ENCODE data around the gene PLOD1. TPM values are rescaled to one million over a fixed set of nuclear protein-coding genes. Genes with fewer than 3 reads are reported as not detected.

PLOD1 gene
- total and polyA plus RNA-seq, 2 donors (not counting 1 experiment from before 2014, with no cell fraction given), result 10.4 to 13.4 TPM

DNA sequence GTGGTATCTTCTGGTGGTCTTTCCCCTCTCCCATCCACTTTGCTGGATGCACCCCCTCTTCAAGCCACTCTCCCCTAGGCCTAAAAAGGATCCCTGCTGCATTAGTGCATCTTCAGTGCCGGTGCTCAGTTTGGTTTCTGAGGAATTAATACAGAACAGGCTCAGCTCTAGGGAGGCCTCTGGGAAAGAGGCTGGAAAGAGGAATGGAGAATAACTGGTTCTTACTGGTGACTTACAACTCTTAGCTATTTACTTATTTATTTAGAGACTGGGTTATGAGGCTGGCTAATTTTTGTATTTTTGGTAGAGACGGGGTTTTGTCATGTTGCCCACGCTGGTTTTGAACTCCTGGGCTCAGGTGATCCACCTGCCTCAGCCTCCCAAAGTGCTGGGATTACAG lies 64.7 kb downstream of the PLOD1 start:
- DNase-seq (no peak), ATAC-seq (ENCODE audit: low read depth) (no peak)
- Mint-ChIP-seq H3K4me3 (no peak overlapping the region), H3K9me3 (ENCODE audit: insufficient read depth) (no peaks in the 10 kb centered on the region), H3K4me1 (no peaks in the 10 kb centered on the region), H3K27ac (no peak overlapping the region), H3K27me3 (no peaks in the 10 kb centered on the region)
- Histone ChIP-seq H3K4me1 (ENCODE audit: control insufficient read depth in 2 of 2, insufficient read depth in 2 of 2, low read length in 2 of 2) (no peaks in the 10 kb centered on the region), H4K20me1 (ENCODE audit: control insufficient read depth, insufficient read depth, low read length, poor library complexity, severe bottlenecking) (no peaks in the 10 kb centered on the region), H3K9me3 (ENCODE audit: control extremely low read depth in 1 of 3, control insufficient read depth in 2 of 3, insufficient read depth in 1 of 3, low read length in 2 of 3) (no peaks in the 10 kb centered on the region), H3K79me2 (ENCODE audit: control insufficient read depth, insufficient read depth, low read length) (no peaks in the 10 kb centered on the region), H2AFZ (ENCODE audit: insufficient read depth, low read depth, low read length, poor library complexity, severe bottlenecking) (no peak overlapping the region), H3K9ac (ENCODE audit: low read length) (no peak overlapping the region), H3K36me3 (replicated peaks in 1 of 2; ENCODE audit: control extremely low read depth in 1 of 2, control insufficient read depth in 1 of 2, extremely low read depth in 1 of 2, insufficient read depth in 2 of 2, low read length in 1 of 2) (peaks cover 11 to 73% of the 10 kb centered on the region in 2 experiments), H3K4me3 (ENCODE audit: control extremely low read depth in 1 of 5, extremely low read depth in 1 of 5, insufficient read depth in 1 of 5, low read depth in 2 of 5, low read length in 4 of 5) (no peak overlapping the region), H3K27me3 (replicated peaks in 1 of 4; ENCODE audit: control extremely low read depth in 1 of 4, control insufficient read depth in 3 of 4, insufficient read depth in 4 of 4, low read length in 3 of 4) (no peaks in the 10 kb centered on the region), H3K27ac (ENCODE audit: low read length in 2 of 2) (no peak overlapping the region), H3K4me2 (replicated peaks; ENCODE audit: low read depth, low read length, poor library complexity, severe bottlenecking) (no peak overlapping the region)
- POLR2A ChIA-PET, result no interaction called here
- intact Hi-C loops (cut with micrococcal nuclease), result no loop called here
- TF ChIP-seq, protein P1, sequence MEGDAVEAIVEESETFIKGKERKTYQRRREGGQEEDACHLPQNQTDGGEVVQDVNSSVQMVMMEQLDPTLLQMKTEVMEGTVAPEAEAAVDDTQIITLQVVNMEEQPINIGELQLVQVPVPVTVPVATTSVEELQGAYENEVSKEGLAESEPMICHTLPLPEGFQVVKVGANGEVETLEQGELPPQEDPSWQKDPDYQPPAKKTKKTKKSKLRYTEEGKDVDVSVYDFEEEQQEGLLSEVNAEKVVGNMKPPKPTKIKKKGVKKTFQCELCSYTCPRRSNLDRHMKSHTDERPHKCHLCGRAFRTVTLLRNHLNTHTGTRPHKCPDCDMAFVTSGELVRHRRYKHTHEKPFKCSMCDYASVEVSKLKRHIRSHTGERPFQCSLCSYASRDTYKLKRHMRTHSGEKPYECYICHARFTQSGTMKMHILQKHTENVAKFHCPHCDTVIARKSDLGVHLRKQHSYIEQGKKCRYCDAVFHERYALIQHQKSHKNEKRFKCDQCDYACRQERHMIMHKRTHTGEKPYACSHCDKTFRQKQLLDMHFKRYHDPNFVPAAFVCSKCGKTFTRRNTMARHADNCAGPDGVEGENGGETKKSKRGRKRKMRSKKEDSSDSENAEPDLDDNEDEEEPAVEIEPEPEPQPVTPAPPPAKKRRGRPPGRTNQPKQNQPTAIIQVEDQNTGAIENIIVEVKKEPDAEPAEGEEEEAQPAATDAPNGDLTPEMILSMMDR (IDR thresholded peaks at IDR 0.05), result no peak
- TF ChIP-seq EZH2 (IDR thresholded peaks at IDR 0.05; ENCODE audit: borderline replicate concordance, insufficient read depth, low read depth, low read length, poor library complexity, severe bottlenecking), result no peak
- CTCF ChIA-PET, result interaction anchor here (1.2 kb wide), 1 partner anchor 18 kb away, joined by 3 read pairs; no protein-coding TSS in a partner anchor
- 100% methylated on average over 1 of the region's 3 CpGs for WGBS (ENCODE audit: insufficient coverage)

DNA sequence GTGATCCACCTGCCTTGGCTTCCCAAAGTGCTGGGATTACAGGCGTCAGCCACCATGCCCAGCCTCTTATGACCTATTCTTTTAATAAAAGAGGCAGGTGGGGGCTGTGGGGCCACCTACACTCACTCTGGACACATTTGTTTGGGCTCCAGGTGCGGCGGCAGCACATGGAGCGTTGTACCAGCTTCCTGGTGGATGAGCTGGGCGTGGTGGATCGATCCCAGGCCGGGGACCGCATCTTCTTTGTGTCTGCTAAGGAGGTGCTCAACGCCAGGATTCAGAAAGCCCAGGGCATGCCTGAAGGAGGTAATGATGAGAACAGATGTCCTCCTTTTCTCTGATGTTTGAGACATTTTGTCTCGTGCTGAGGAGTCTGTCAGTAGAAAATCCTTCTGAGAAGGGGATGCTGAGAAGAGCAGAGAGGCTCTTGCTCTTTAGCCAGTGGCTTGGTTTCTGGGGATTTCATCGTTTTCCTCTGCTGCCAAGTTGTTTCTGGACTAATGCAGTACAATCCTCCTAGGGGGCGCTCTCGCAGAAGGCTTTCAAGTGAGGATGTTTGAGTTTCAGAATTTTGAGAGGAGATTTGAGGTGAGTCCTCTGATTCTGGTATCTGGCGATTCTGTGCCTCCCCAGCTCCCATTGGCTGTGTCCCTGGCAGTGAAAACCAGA lies 66.9 kb downstream of the PLOD1 start:
- H3K4me2 ChIP-seq (replicated peaks; ENCODE audit: low read depth, low read length, poor library complexity, severe bottlenecking), result no peak overlapping the region
- intact Hi-C loops (cut with micrococcal nuclease), result loop anchor here (1.0 to 2.0 kb wide), 2 partner anchors 29 to 78 kb away; no protein-coding TSS in a partner anchor
- no peak overlapping the region for H3K27ac ChIP-seq (ENCODE audit: low read length in 2 of 2)
- H3K9me3 ChIP-seq (ENCODE audit: control extremely low read depth in 1 of 3, control insufficient read depth in 2 of 3, insufficient read depth in 1 of 3, low read length in 2 of 3), result no peaks in the 10 kb centered on the region
- DNase-seq (peak; percentile 48), ATAC-seq (ENCODE audit: low read depth) (no peak)
- H2AFZ ChIP-seq (ENCODE audit: insufficient read depth, low read depth, low read length, poor library complexity, severe bottlenecking), result no peak overlapping the region
- H3K79me2 ChIP-seq (ENCODE audit: control insufficient read depth, insufficient read depth, low read length), result no peaks in the 10 kb centered on the region
- WGBS (ENCODE audit: insufficient coverage), result 88% methylated on average over 14 of the region's 14 CpGs
- H4K20me1 ChIP-seq (ENCODE audit: control insufficient read depth, insufficient read depth, low read length, poor library complexity, severe bottlenecking), result no peaks in the 10 kb centered on the region
- no peak for TF ChIP-seq EZH2 (IDR thresholded peaks at IDR 0.05; ENCODE audit: borderline replicate concordance, insufficient read depth, low read depth, low read length, poor library complexity, severe bottlenecking)
- TF ChIP-seq, protein P1 (IDR thresholded peaks at IDR 0.05), result peak; percentile 63
- H3K27me3 Mint-ChIP-seq, result no peaks in the 10 kb centered on the region
- no peaks in the 10 kb centered on the region for H3K27me3 ChIP-seq (replicated peaks in 1 of 4; ENCODE audit: control extremely low read depth in 1 of 4, control insufficient read depth in 3 of 4, insufficient read depth in 4 of 4, low read length in 3 of 4)
- no peak overlapping the region for H3K4me3 ChIP-seq (ENCODE audit: control extremely low read depth in 1 of 5, extremely low read depth in 1 of 5, insufficient read depth in 1 of 5, low read depth in 2 of 5, low read length in 4 of 5)
- H3K4me1 ChIP-seq (ENCODE audit: control insufficient read depth in 2 of 2, insufficient read depth in 2 of 2, low read length in 2 of 2), result no peaks in the 10 kb centered on the region
- H3K4me3 Mint-ChIP-seq, result no peak overlapping the region
- no peak overlapping the region for H3K9ac ChIP-seq (ENCODE audit: low read length)
- peaks cover 4% of the 10 kb centered on the region for H3K4me1 Mint-ChIP-seq
- peaks cover 15 to 78% of the 10 kb centered on the region in 2 experiments for H3K36me3 ChIP-seq (replicated peaks in 1 of 2; ENCODE audit: control extremely low read depth in 1 of 2, control insufficient read depth in 1 of 2, extremely low read depth in 1 of 2, insufficient read depth in 2 of 2, low read length in 1 of 2)
- POLR2A ChIA-PET, result no interaction called here
- CTCF ChIA-PET, result interaction anchor here (1.2 to 2.2 kb wide), 3 partner anchors 30 to 78 kb away, joined by 4 to 10 read pairs (median 9); no protein-coding TSS in a partner anchor
- no peak overlapping the region for H3K27ac Mint-ChIP-seq
- no peaks in the 10 kb centered on the region for H3K9me3 Mint-ChIP-seq (ENCODE audit: insufficient read depth)

All from B cell (primary cell).